HEK293T (cell line): ENCODE data around the gene TMEM237.

Experiments
- CTCF ChIA-PET: fragments of 350-600 bp; formaldehyde crosslinking; extraction: SDS; loops from one replicate; lab custom pipeline; 2021; ENCODE audit warnings: antibody characterized with exemption, inconsistent platforms; lab: Yijun Ruan, JAX
- POLR2A ChIA-PET: fragments of 350-600 bp; formaldehyde crosslinking; extraction: SDS; loops from one replicate; lab custom pipeline; 2020; ENCODE audit warnings: antibody characterized with exemption, inconsistent platforms; lab: Yijun Ruan, JAX
- DNase-seq: peaks from one replicate; pipeline ENCODE4 v3.0.0; 2012; ENCODE audit warnings: mixed read lengths; ENCODE audit errors: extremely low spot score
- ARNT ChIP-seq: fragments of 450-650 bp; IDR thresholded peaks from 2 replicates; pipeline ENCODE4 v1.6.1; 2017; ENCODE audit warnings: mild to moderate bottlenecking
- BHLHE40 ChIP-seq: fragments of 450-650 bp; IDR thresholded peaks from 2 replicates; pipeline ENCODE4 v1.6.1; 2016; ENCODE audit warnings: mild to moderate bottlenecking, moderate library complexity, borderline replicate concordance
- CTBP1 ChIP-seq: fragments of 450-650 bp; IDR thresholded peaks from 2 replicates; pipeline ENCODE4 v1.6.1; 2016; ENCODE audit warnings: borderline replicate concordance
- ELF4 ChIP-seq: fragments of 450-650 bp; IDR thresholded peaks from 2 replicates; pipeline ENCODE4 v1.6.1; 2017; ENCODE audit warnings: antibody characterized with exemption
- FOXA1 ChIP-seq: fragments of 450-650 bp; IDR thresholded peaks from 2 replicates; pipeline ENCODE4 v1.6.1; 2016; ENCODE audit warnings: mild to moderate bottlenecking
- FOXK2 ChIP-seq: fragments of 450-650 bp; IDR thresholded peaks from 2 replicates; pipeline ENCODE4 v1.6.1; 2016; ENCODE audit warnings: mild to moderate bottlenecking
- FOXM1 ChIP-seq: fragments of 450-650 bp; IDR thresholded peaks from 2 replicates; pipeline ENCODE4 v1.6.1; 2017; ENCODE audit warnings: mild to moderate bottlenecking, borderline replicate concordance
- HDGF ChIP-seq: fragments of 450-650 bp; IDR thresholded peaks from 2 replicates; pipeline ENCODE4 v1.6.1; 2017; ENCODE audit warnings: antibody characterized with exemption, borderline replicate concordance
- L3MBTL2 ChIP-seq: fragments of 450-650 bp; conservative IDR thresholded peaks from 2 replicates; pipeline ENCODE4 v1.6.1; 2016; ENCODE audit warnings: mild to moderate bottlenecking
- LEF1 ChIP-seq: fragments of 450-650 bp; IDR thresholded peaks from 2 replicates; pipeline ENCODE4 v1.6.1; 2017; ENCODE audit warnings: mild to moderate bottlenecking, borderline replicate concordance
- NFRKB ChIP-seq: fragments of 450-650 bp; IDR thresholded peaks from 2 replicates; pipeline ENCODE4 v1.6.1; 2016; ENCODE audit warnings: mild to moderate bottlenecking, moderate library complexity
- PKNOX1 ChIP-seq: fragments of 450-650 bp; IDR thresholded peaks from 2 replicates; pipeline ENCODE4 v1.6.1; 2016
- SP1 ChIP-seq: fragments of 450-650 bp; IDR thresholded peaks from 2 replicates; pipeline ENCODE4 v1.6.1; 2017
- SUZ12 ChIP-seq: fragments of 450-650 bp; IDR thresholded peaks from 2 replicates; pipeline ENCODE4 v1.6.1; 2016; ENCODE audit warnings: mild to moderate bottlenecking
- TARDBP ChIP-seq: fragments of 450-650 bp; IDR thresholded peaks from 2 replicates; pipeline ENCODE4 v1.6.1; 2016
- ZNF384 ChIP-seq: fragments of 450-650 bp; IDR thresholded peaks from 2 replicates; pipeline ENCODE4 v1.6.1; 2016

The TMEM237 gene

GRCh38 chr2:201643216-201643890 lies at the start of gene TMEM237:
Gene TMEM237, minus strand, starts transcription at chr2:201643503. Its CDS starts 103 bp downstream, at chr2:201643400.
- POLR2A ChIA-PET: interaction anchor here (0.8 to 1.7 kb wide), 7 partner anchors 14 to 779 kb away, joined by 3 to 8 read pairs (median 3); partner anchors contain the start of genes CLK1, STRADB and TRAK2
- TF ChIP-seq FOXA1: no peak
- TF ChIP-seq L3MBTL2: no peak
- no peak for TF ChIP-seq ZNF384
- TF ChIP-seq ELF4: no peak
- no peak for TF ChIP-seq NFRKB
- no peak for TF ChIP-seq TARDBP
- TF ChIP-seq HDGF: no peak
- no peak for TF ChIP-seq SUZ12
- TF ChIP-seq PKNOX1: no peak
- no peak for TF ChIP-seq CTBP1
- TF ChIP-seq BHLHE40: no peak
- TF ChIP-seq ARNT: no peak
- no peak for TF ChIP-seq SP1
- no peak for TF ChIP-seq FOXM1
- TF ChIP-seq LEF1: no peak
- no peak for TF ChIP-seq FOXK2
- peak; percentile 57 for DNase-seq
- CTCF ChIA-PET: no interaction called here

- ChIA-PET CTCF (no interaction called here), POLR2A (no interaction called here)
- TF ChIP-seq FOXM1 (no peak), ARNT (no peak), L3MBTL2 (no peak), SP1 (no peak)
- DNase-seq: no peak
Observed at GRCh38 chr2:201685156-201685555, 41.9 kb upstream of the TMEM237 start.

GRCh38 chr2:201680743-201681142 lies 37.4 kb upstream of the TMEM237 start:
- DNase-seq: peak; percentile 74
- POLR2A ChIA-PET: no interaction called here
- no peak for TF ChIP-seq ZNF384
- TF ChIP-seq SP1: no peak
- TF ChIP-seq LEF1: no peak
- no peak for TF ChIP-seq TARDBP
- no peak for TF ChIP-seq ARNT
- no peak for TF ChIP-seq ELF4
- TF ChIP-seq FOXK2: no peak
- TF ChIP-seq L3MBTL2: no peak
- no peak for TF ChIP-seq BHLHE40
- no peak for TF ChIP-seq CTBP1
- CTCF ChIA-PET: no interaction called here

- CTCF ChIA-PET: no interaction called here
- DNase-seq: no peak
- TF ChIP-seq LEF1 (no peak), ZNF384 (no peak), L3MBTL2 (no peak), BHLHE40 (no peak), SP1 (no peak), PKNOX1 (no peak), FOXM1 (no peak), ELF4 (no peak), ARNT (no peak), NFRKB (no peak)
- POLR2A ChIA-PET: no interaction called here
Observed at GRCh38 chr2:201678401-201678800, 35.1 kb upstream of the TMEM237 start.

- POLR2A ChIA-PET: no interaction called here
- no peak for DNase-seq
- TF ChIP-seq ARNT (no peak), SUZ12 (no peak), CTBP1 (no peak), FOXK2 (no peak), SP1 (no peak), ELF4 (no peak), FOXM1 (no peak), L3MBTL2 (no peak), NFRKB (no peak), TARDBP (no peak), BHLHE40 (no peak), LEF1 (no peak), FOXA1 (no peak), ZNF384 (no peak), PKNOX1 (no peak), HDGF (no peak)
- CTCF ChIA-PET: interaction anchor here (0.6 kb wide), 1 partner anchor 366 kb away, joined by 4 read pairs; no protein-coding TSS in a partner anchor
Observed at GRCh38 chr2:201675454-201675853, 32.2 kb upstream of the TMEM237 start.

- ChIA-PET CTCF (interaction anchor here (0.6 kb wide), 1 partner anchor 367 kb away, joined by 4 read pairs; no protein-coding TSS in a partner anchor), POLR2A (no interaction called here)
- TF ChIP-seq FOXK2 (no peak), BHLHE40 (no peak), L3MBTL2 (no peak), FOXM1 (no peak), SUZ12 (no peak), HDGF (no peak), LEF1 (no peak), PKNOX1 (no peak), FOXA1 (no peak), TARDBP (no peak), ZNF384 (no peak), ARNT (no peak), ELF4 (no peak), CTBP1 (no peak), NFRKB (no peak), SP1 (no peak)
- DNase-seq: no peak
Observed at GRCh38 chr2:201674794-201675193, 31.5 kb upstream of the TMEM237 start.
